ENCODE measurements around the gene MTUS2.

DNA sequence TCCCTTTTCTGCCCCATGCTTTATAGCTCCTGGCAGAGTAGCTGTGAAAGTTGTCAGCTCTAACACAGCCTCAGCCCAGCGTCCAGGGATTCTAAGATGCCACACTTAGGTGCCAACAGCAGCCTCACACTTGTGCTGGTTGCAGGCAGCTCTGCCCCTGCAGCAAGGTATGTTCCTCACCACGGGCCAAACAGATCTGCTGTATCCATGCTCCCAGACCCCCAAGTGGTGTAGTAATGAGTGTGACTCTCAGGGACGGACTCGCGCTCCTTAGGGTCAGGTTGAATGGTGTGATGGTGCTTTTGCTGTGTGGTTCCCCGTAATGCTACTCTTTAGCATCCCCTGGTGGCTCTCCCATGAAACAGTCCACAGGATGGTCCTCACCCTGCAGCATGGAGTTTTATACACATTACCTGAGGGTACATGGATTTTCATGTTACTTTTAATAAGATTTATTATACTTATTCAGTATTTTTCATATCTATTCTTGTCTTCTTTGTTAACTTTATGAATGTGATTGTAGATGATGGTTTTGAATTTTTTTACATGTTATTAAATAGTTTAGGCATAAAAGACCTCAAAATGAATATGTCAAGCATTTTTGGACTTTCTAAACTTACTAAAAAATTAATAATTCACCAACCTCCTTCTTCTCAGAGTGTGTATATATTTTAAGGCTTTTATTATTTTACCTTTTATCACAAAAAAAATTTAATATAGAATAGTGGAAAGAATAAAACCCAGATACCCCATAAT lies 542.9 kb downstream of the MTUS2 start:
- TF ChIP-seq, protein P1, sequence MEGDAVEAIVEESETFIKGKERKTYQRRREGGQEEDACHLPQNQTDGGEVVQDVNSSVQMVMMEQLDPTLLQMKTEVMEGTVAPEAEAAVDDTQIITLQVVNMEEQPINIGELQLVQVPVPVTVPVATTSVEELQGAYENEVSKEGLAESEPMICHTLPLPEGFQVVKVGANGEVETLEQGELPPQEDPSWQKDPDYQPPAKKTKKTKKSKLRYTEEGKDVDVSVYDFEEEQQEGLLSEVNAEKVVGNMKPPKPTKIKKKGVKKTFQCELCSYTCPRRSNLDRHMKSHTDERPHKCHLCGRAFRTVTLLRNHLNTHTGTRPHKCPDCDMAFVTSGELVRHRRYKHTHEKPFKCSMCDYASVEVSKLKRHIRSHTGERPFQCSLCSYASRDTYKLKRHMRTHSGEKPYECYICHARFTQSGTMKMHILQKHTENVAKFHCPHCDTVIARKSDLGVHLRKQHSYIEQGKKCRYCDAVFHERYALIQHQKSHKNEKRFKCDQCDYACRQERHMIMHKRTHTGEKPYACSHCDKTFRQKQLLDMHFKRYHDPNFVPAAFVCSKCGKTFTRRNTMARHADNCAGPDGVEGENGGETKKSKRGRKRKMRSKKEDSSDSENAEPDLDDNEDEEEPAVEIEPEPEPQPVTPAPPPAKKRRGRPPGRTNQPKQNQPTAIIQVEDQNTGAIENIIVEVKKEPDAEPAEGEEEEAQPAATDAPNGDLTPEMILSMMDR (IDR thresholded peaks at IDR 0.05 in 4 of 5, conservative IDR thresholded peaks at IDR 0.05 in 1 of 5), result peak in 4 of 5 experiments; percentile 29 to 66 (median 40)
- TF ChIP-seq POLR2A (IDR thresholded peaks at IDR 0.05), result no peak

Data from gastrocnemius medialis (tissue), 4 donors.